Activated CD8-positive, alpha-beta memory T cell treated with anti-CD3 and anti-CD28 coated beads for 1 hour (primary cell): ENCODE data around the gene MLLT3.

Experiments used
- DNase-seq, 2 donors: peaks; one replicate each; pipeline ENCODE4 v3.0.0-alpha.2; 2020; ENCODE audit warnings: low read depth in 1 of 2; ENCODE audit errors: extremely low read depth in 1 of 2

The MLLT3 gene

GRCh38 chr9:20630241-20630943 lies 8.1 kb upstream of the MLLT3 start:
- DNase-seq, result no peak

- DNase-seq, result no peak
Observed at GRCh38 chr9:20625003-20625349, 2.7 kb upstream of the MLLT3 start.

GRCh38 chr9:20624201-20625002 lies 2.1 kb upstream of the MLLT3 start:
- DNase-seq, result no peak

GRCh38 chr9:20623748-20624124 lies 1.4 kb upstream of the MLLT3 start:
- DNase-seq, result no peak

- DNase-seq, result peak in 1 of 2 donors; percentile 37
Observed at GRCh38 chr9:20623021-20623747, 885 bp upstream of the MLLT3 start.

- peak; percentile 53 to 60 for DNase-seq
Observed at GRCh38 chr9:20621471-20622329, 599 bp downstream of the MLLT3 start.

- peak; percentile 34 to 39 for DNase-seq
Observed at GRCh38 chr9:20620650-20621470, 1.4 kb downstream of the MLLT3 start.

- DNase-seq, result no peak
Observed at GRCh38 chr9:20619487-20620200, 2.7 kb downstream of the MLLT3 start.

GRCh38 chr9:20618361-20618802 lies 3.9 kb downstream of the MLLT3 start:
- DNase-seq, result no peak

GRCh38 chr9:20616808-20617207 lies 5.5 kb downstream of the MLLT3 start:
- no peak for DNase-seq

- DNase-seq, result no peak
Observed at GRCh38 chr9:20614602-20615216, 7.6 kb downstream of the MLLT3 start.

GRCh38 chr9:20611691-20612287 lies 10.5 kb downstream of the MLLT3 start:
- DNase-seq, result no peak

GRCh38 chr9:20610591-20610990 lies 11.7 kb downstream of the MLLT3 start:
- DNase-seq, result no peak

- DNase-seq, result no peak
Observed at GRCh38 chr9:20608582-20608981, 13.7 kb downstream of the MLLT3 start.

- DNase-seq, result no peak
Observed at GRCh38 chr9:20606652-20607051, 15.6 kb downstream of the MLLT3 start.

GRCh38 chr9:20604562-20604961 lies 17.7 kb downstream of the MLLT3 start:
- no peak for DNase-seq

- DNase-seq, result no peak
Observed at GRCh38 chr9:20603524-20604268, 18.6 kb downstream of the MLLT3 start.

GRCh38 chr9:20601292-20601691 lies 21.0 kb downstream of the MLLT3 start:
- no peak for DNase-seq
